GM18858 (cell line): ENCODE data around the gene HACE1.
"Not testable (repeated sequence)": the region's sequence is repeated elsewhere in the genome, so short reads cannot be mapped to it uniquely, and the experiment has no call there.

Source experiments
- ATAC-seq: cut with Tn5 transposase; IDR thresholded peaks from one replicate; pipeline ENCODE4 v1.9.1; 2021; ENCODE audit not compliant: unreplicated experiment

The HACE1 gene

DNA sequence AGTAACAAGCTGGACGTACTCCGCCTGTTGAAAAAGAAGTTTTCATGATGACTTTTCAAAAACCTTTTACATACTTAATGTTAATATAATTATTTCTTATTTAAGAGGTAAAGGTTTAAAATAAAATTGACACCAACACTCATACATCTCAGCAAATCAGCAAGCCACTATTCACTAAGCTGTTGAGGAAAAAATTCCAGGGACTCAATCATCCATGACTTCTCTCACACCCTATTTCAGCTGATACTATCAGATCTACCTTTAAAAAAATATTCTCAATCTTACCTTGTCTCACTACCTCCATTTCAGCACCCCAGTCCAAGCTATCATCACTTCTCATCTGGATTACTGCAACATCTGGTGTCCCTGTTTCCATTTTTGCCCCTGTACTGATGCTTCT lies 109.3 kb downstream of the HACE1 start:
- no peak for ATAC-seq

DNA sequence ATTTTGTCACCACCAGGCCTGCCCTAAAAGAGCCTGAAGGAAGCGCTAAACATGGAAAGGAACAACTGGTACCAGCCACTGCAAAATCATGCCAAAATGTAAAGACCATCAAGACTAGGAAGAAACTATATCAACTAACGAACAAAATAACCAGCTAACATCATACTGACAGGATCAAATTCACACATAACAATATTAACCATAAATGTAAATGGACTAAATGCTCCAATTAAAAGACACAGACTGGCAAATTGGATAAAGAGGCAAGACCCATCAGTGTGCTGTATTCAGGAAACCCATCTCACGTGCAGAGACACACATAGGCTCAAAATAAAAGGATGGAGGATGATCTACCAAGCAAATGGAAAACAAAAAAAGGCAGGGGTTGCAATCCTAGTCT lies 120.6 kb downstream of the HACE1 start:
- not testable (repeated sequence) for ATAC-seq

DNA sequence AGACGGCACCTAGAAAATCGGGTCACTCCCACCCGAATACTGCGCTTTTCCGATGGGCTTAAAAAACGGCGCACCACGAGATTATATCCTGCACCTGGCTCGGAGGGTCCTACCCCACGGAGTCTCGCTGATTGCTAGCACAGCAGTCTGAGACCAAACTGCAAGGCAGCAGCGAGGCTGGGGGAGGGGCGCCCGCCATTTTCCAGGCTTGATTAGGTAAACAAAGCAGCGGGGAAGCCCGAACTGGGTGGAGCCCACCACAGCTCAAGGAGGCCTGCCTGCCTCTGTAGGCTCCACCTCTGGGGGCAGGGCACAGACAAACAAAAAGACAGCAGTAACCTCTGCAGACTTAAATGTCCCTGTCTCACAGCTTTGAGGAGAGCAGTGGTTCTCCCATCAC lies 122.2 kb downstream of the HACE1 start:
- ATAC-seq, result not testable (repeated sequence)

DNA sequence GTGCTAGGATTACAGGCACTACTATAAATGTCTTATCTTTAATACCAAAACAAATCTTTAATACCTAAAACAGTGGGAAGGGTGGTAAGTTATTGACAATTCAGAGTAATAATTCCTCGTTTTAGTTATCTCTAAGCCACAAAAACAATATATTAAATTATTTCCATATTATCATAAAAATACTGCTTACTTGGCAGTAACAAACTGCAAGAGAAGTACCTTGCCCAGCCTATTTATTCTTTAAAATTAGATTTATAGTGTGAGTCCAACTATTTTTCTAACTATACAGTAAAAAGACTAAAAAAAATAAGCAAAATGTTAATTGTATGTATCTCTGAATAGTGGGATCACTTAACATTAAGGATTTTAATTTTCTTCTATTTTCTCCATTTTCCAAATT lies 123.2 kb downstream of the HACE1 start:
- no peak for ATAC-seq

DNA sequence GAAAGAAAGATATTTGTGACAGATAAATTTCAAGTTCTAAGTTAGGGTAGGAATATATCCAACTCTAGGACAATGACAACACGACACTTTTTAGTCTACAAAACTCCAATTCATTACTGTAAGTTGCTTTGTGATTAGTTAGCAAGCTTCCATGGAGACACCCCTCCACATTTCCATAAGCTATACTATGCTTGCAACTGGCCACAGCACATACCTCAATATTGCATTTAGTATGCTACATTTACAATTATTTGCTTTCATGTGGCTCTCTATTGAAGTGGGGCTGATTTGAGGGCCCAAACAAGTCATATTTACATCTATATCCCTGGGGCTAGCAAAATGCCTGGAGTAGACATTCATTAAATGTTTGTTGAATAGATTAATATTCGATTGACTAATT lies 129.3 kb downstream of the HACE1 start:
- ATAC-seq, result no peak

DNA sequence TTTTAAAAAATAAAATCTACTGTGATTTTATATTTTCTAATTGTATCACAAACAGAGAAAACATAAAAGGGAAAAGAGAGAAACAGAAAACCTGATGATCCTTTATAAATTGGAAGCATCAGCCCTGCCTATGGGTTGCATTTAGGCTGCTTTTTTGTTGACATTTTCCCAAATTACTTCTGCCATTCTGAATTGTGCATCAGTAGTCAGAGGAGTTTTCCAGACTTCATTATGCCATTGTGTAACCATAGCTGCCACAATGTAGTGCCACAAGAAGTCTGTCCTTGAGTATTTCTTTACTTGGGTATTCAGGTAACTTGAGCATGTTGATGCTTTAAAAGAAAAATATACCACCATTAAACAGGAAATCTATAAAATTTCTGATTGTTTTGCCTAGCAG lies 130.3 kb downstream of the HACE1 start:
- ATAC-seq, result no peak

DNA sequence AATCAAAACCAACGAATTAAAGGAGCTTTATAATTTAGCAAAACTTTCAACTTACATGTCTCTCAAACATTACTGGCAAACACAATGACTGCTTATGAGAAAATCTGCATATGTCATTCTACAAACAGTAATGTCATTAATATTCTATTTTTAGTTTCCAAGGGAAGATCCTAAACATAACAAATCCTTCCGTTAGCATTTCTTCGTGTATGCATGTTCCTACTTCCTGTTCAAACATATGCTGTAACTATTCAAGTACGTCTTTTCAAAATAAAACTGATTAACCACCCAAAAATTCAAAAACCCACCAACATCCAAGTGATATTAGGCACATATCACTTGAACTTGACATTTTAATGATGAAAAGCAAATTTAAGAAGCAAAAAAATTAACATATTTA lies 131.3 kb downstream of the HACE1 start:
- ATAC-seq, result no peak

DNA sequence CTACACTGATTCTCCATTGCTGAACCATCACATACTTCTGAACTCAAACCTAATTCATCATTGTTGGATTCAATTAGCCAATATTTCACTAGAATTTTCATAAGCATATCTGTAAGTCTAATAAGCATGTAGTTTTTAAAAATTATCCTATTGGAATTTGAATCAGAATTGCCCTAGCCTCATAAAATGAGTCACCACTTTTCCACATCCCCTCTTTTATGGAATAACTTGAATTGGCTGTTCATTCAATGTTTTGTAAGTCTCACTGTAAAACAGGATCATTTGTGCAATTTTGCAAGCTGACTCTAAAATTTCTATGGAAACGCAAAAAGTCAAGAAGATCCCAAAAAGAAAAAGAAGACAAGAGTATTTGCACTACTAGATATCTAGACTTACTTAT lies 141.0 kb downstream of the HACE1 start:
- no peak for ATAC-seq

DNA sequence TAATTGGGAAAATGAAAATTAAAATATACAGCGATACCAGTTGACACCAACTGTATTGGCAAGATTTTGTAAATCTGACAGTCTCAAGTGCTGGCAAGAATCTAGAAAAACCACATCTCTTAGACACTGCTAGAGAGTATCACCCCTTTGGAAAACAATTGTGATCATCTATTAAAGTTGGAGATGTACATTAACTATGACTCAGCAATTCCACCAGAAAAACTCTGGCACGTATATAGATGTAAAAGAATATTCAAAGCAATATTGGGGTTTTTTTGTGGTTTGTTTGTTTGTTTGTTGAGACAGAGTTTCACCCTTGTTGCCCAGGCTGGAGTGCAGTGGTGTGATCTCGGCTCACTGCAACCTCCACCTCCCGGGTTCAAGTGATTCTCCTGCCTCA lies 142.9 kb downstream of the HACE1 start:
- ATAC-seq, result no peak

DNA sequence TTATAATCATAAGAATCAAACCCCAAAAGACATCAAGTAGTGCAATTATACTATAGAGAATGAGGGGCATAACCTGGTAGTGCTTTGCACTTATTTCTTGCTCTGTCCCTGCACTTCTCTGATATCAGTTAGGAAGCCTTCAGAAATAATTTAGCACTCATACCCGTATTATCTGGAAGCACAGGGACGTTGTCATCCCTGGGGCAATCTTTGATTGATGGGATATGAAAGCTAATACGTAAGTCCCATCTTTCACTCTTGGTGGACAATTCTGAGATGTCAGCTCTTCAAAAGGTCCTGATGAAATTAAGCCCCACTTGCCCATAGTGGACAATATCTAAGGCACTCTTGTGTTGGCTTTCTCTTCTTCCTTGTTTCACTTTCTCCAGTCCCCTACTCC lies 144.9 kb downstream of the HACE1 start:
- ATAC-seq, result no peak

DNA sequence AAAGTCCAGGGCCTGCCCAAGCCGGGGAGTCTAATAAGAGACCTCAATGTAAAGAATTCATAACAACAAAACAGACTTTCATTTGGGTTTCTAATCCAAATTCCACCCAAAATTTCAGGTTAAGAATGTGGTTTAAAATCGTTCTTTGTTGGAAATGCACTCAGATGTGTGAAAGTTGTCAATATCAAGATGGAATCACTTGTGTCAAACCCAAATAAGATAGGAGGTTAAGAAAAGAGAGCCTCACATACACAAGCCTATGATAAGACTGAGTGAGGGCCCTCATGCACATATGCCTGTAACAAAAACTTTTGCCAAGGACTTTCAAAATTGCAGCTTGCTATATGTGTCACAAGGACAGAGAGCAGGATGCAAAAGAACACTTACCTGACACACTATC lies 145.7 kb downstream of the HACE1 start:
- no peak for ATAC-seq

DNA sequence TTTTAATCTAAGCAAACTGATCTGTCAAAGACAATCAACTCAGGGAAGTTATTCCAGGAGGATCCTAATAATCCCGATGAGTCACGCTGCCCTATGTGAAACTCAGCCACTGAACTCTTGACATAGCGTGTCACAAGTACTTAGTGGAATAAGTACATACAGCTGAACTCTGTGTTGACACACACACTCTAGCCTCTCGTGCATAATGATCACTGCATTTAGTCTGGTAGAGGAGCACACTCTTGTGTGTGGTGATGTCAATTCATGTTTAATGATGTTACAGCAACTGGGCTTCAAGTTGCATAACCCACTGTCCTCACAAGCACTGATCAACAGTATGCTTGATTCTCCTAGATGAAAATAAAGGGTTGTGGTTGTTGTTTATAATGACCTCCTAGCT lies 148.3 kb downstream of the HACE1 start:
- no peak for ATAC-seq

DNA sequence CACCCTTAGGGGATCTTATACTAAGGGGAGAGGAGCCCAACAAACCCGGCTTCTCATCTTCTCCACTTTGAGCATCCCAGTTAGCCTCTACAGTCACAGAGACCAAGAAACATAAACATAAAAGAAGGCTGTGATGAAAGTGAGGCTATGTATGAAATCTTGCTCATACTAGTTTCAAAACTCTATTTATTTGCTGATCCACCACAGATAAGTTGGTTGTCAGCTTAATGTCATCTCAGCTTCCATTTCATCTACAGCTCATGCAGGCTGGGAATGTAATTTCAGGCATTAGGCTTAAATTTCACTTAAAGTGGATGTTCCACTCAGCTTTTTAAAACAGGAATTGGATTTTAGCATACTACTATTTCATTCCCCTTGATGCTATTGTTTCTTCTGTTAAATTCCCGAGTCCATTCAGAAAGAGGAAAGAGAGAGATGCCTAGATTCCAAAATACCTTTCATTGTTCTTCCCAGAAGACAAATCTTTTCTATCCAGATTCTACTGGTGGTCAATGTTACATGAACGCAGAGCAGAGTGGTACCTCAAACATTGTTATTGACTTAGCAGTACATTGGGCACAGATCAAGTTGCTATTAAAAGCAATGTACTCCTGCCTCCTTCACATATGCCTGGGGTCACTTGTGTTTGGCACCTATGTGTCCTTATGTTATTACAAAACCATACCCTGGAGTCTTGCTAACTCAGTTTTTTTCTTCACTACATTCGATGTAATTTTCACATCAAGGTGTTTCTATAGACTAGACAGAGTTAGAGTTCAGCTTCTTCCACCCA lies 149.0 kb downstream of the HACE1 start:
- ATAC-seq, result no peak

DNA sequence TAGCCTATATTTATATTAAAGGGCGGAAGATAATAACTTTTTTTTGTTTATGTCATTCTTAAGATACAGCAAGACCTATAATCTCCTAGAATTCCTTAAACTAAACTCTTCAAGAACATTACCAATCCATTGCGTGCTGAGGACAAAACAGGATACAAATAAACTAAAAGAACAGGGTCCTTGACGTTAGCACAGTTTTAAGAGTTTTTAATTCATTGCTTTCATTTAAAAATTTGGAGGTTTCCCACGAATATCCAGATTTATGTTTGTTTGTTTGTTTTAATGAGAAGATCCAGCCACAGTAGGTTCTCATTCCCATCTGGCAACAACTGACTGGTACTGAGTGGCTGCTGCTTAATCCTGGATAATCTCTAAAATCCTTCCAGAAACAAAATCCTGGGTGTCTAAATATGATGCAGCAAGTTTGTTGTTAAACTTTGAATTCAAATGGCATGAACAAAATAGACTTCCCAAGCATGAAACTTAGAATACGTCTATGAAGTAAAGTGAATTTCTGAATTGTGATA lies 153.7 kb downstream of the HACE1 start:
- no peak for ATAC-seq

DNA sequence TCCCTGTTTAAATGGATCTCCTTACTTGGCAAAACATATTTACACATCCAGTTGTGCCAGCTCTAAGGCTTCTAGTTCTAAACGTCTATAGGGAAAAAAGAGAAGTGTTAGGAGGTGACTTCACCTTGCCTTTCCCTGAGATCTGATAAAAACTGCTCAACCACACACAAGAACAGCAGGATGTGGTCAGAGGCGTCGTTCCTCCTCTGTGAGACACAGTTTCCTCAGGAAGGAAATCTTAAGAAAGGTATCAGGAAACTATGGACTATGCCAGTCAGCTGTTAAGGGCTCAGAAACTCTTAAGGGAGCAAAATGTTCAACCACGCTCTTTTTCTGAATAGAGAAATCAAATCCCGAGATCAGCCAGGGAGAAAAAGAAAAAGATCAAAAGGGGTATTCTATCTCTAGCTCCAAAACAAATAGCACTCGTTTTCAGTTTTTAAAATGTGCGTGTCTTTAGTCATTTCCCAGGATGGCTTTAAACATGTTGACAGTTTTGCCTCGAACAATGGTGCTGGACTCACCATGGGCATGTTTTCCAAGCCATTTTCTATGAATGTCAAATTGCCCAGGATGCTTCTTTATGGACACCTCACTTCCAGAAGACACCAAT lies 154.5 kb downstream of the HACE1 start:
- ATAC-seq, result no peak

DNA sequence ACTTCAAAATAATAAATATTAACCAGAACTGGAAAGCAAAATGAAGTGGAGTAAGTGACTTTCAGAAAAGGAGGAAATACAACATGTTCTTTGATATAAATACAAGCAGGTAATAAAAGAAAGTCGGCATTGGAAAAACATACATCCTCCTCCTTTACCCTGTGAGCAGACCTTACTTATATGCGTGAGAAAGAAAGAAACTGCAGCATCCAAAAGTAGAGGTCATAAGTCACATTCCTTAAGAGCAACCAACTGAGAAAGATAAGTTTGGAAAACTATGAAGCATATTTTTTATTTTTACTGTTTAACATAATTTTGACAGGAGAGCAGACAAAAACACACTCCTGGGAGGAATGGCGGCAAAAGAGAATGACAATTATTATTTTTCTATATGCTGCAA lies 155.5 kb downstream of the HACE1 start:
- ATAC-seq, result no peak

DNA sequence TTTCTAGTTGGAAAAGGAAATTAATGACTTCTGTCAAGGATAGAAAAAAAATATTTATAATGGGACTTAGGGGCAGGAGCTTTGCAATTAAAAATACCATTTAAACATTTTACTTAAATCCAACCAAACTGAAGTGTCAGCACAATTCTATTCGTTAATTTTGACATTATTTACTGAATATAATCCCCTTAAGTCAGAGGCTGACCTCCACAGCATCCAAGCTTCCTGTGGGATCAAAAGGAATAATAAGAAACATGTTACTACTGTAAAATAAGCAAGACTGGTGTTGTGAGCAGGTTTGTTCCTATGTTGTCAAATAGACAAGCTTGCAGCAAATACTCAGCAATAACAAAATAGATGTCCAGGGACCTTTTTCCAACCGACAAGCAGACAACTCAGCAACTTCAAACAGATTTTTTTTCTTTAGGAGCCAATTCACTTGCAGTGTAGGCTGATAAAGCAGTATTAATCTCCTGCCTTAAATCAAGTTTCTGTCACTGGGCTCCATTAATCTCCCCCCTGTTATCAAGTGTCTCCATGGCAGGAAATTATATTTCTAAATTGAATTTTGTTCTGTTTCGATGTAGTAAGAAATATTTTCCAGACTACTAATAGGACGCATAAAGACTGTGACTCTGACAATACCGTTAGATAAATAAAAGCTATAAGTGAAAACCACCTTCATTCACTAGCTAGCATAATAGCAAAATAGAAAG lies 157.4 kb downstream of the HACE1 start:
- no peak for ATAC-seq

DNA sequence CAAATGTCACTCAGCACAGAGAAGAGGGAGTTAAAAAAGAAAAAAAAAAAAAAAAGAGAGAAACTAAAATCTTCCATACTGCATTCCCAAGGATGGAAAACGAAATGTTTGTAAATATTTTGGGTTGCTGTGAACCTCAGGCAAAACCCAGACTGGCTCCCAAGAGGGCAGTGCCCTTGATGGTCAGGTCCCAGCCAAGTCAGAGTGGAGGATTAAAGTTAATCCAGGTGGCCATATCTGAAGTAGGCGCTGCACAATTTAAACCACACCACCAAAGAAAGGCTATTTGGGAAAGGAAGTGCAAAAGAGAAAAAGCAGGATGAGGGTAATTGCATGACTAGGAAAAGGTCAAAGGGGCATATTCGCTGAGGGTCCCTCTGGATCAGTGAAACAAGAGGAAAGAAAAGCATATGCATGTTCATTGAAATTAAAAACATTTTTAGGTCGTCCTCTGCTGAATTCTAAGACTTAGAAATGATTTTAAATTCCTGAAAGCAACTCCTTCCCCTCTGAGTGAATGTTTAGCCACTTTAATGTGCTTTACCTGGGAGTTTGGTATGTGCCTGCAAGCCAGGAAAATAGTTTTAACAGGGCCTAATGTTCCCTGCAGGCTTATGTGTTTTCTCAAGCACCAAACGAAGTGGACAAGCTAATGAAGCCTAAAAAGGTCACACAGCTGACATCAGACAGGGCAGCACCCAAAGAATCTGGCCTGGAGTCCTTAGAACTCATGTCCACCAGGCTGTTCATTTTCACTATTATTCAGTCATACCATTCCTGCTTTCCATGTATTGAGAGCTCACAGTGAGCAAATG lies 159.1 kb downstream of the HACE1 start:
- ATAC-seq, result no peak

DNA sequence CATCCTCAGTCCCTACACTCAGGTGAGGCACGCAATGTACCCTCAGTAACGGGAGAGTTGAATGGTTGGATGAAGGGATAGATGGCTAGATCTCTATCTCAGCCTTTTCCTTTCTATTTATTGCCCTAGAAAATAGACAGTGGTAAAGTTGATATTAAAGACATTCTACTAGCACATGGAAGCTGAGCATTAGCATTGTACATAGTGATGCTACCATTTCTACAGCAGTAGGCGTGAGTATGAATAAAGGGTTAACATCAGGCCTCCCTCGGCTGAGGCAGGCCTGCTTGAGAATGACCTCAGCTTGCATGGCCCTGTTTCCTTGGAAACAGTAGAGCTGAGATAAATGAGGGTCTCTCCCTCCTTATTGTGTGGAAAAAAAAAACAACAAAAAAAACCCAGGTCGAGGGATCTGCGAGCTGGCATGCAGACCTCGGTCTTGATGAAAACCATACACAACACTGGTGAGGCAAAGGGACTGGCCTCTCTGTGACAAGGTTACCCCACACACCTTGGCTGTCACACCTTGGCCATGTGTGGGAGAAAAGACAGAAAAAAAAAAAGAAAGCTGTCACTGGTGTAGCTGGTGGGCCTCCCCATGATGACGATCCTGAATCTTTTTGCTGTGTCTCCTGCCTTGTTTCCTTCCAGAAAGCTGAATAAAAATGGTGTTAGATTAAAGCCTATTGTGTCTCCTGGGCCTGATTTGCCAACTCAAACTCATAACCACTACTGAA lies 160.0 kb downstream of the HACE1 start:
- no peak for ATAC-seq

DNA sequence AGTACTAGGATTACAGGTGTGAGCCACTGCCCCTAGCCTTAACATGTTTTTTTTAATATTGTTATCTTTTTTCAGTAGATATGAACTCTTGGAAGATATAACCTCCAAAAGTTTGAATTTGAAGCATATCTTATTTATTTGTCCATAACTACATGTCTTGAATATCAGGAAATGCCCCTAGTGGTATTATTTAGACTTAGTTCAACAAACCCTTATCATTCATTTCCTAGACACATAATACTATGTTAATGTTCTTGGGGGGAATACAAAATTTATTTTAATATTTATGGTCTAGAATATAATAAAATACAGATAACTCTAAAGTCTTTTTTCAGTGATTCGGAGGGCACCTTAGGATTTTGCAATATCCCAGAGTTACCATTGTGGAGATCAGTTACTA lies 160.7 kb downstream of the HACE1 start:
- ATAC-seq, result no peak
